22Rv1 (cell line): ENCODE measurements around the gene ZBTB42.

Experiments
- CTCF ChIP-seq: fragments of 450-650 bp; IDR thresholded peaks from 2 replicates; pipeline ENCODE4 v1.5.1; 2017; ENCODE audit warnings: mild to moderate bottlenecking
- ZFX ChIP-seq: fragments of 450-650 bp; IDR thresholded peaks from 2 replicates; pipeline ENCODE4 v1.6.1; 2017; ENCODE audit warnings: antibody characterized with exemption, borderline replicate concordance

- TF ChIP-seq CTCF (no peak), ZFX (no peak)
These were observed 21.2 kb downstream of the ZBTB42 start for GRCh38 chr14:104821971-104822608.
